Measurements from ENCODE around the gene FOXRED1.

- no peak for TF ChIP-seq CTCF (IDR thresholded peaks at IDR 0.05; ENCODE audit: low read length)
- TF ChIP-seq EZH2 (optimal IDR thresholded peaks at IDR 0.05; ENCODE audit: low read depth, low read length), result no peak
Measured at GRCh38 chr11:126267650-126268049, 1.3 kb upstream of the FOXRED1 start.

All from MM.1S (cell line).